GM18951 (cell line): ENCODE results near the gene EXOSC5.
A peak's percentile ranks its signal among the peaks of the same experiment; 100 is the strongest.
"Not testable (repeated sequence)": the region's sequence is repeated elsewhere in the genome, so short reads cannot be mapped to it uniquely, and the experiment has no call there.

ENCODE experiments used
- POLR2A ChIP-seq: IDR thresholded peaks from 4 replicates; pipeline ENCODE4 v1.6.1; 2011; ENCODE audit warnings: mild to moderate bottlenecking; ENCODE audit not compliant: insufficient read length, insufficient read depth; ENCODE audit errors: extremely low read depth
- in situ Hi-C: fragments of 300-500 bp; cut with MboI; formaldehyde crosslinking; loops from one replicate; pipeline ENCODE4 v1.12.0; 2022; ENCODE audit warnings: low sequenced_read_pairs, mixed read lengths, inconsistent platforms; ENCODE audit not compliant: unreplicated experiment

EXOSC5 gene

GRCh38 chr19:41397086-41398049 lies at the start of gene EXOSC5, which contains the start of gene BCKDHA:
TSS of gene EXOSC5 (minus strand) at chr19:41397359. CDS start at chr19:41397328, 31 bp downstream.
TSS of gene BCKDHA (plus strand) at chr19:41397818. CDS start at chr19:41397828, 10 bp downstream.
- in situ Hi-C loops = no loop called here
- peak; percentile 60 for TF ChIP-seq POLR2A

GRCh38 chr19:41445575-41445974 lies 48.4 kb upstream of the EXOSC5 start:
- in situ Hi-C loops = loop anchor here (5.0 kb wide), 1 partner anchor 112 kb away; no protein-coding TSS in a partner anchor
- no peak for TF ChIP-seq POLR2A

- in situ Hi-C loops = no loop called here
- TF ChIP-seq POLR2A = no peak
Observed at GRCh38 chr19:41443813-41444455, 46.8 kb upstream of the EXOSC5 start.

GRCh38 chr19:41442473-41443355 lies 45.6 kb upstream of the EXOSC5 start, which contains the start of gene ERICH4:
TSS of gene ERICH4 (plus strand) at chr19:41443156. CDS start at chr19:41443170, 14 bp downstream.
- no peak for TF ChIP-seq POLR2A
- in situ Hi-C loops = no loop called here

- TF ChIP-seq POLR2A = no peak
- in situ Hi-C loops = no loop called here
Observed at GRCh38 chr19:41441321-41441945, 44.3 kb upstream of the EXOSC5 start.

- in situ Hi-C loops = no loop called here
- peak; percentile 77 for TF ChIP-seq POLR2A
Observed at GRCh38 chr19:41439441-41440222, 42.5 kb upstream of the EXOSC5 start, which contains the start of gene DMAC2. TSS of gene DMAC2 (minus strand) at chr19:41439912. CDS start at chr19:41439899, 13 bp downstream.

- in situ Hi-C loops = no loop called here
- TF ChIP-seq POLR2A = no peak
Observed at GRCh38 chr19:41437944-41438574, 40.9 kb upstream of the EXOSC5 start.

- in situ Hi-C loops = no loop called here
- TF ChIP-seq POLR2A = no peak
Observed at GRCh38 chr19:41436674-41436951, 39.5 kb upstream of the EXOSC5 start.

GRCh38 chr19:41435936-41436673 lies 38.9 kb upstream of the EXOSC5 start:
- TF ChIP-seq POLR2A = no peak
- in situ Hi-C loops = no loop called here

GRCh38 chr19:41435376-41435775 lies 38.2 kb upstream of the EXOSC5 start:
- in situ Hi-C loops = not testable (repeated sequence)

- in situ Hi-C loops = no loop called here
- no peak for TF ChIP-seq POLR2A
Observed at GRCh38 chr19:41434450-41434849, 37.3 kb upstream of the EXOSC5 start.

- in situ Hi-C loops = no loop called here
- no peak for TF ChIP-seq POLR2A
Observed at GRCh38 chr19:41433171-41433570, 36.0 kb upstream of the EXOSC5 start.
